ENCODE results near the gene LYPLA2. TPM values are rescaled to one million over a fixed set of nuclear protein-coding genes. Genes with fewer than 3 reads are reported as not detected.

Gene LYPLA2
- total and polyA plus RNA-seq, 2 of the 8 experiments (the other 6 are each of a cell fraction or from before 2014, with no cell fraction given): 138 to 211 TPM

- H3K4me1 ChIP-seq (replicated peaks in 1 of 4; ENCODE audit: control insufficient read depth in 3 of 4, insufficient read depth in 4 of 4, low read length in 3 of 4): peaks cover 0 to 1% (median 0%) of the 10 kb centered on the region in 4 experiments; a peak in 2 of 7 replicates
- no peaks in the 10 kb centered on the region for H3K79me2 ChIP-seq (ENCODE audit: control insufficient read depth in 1 of 2, insufficient read depth in 2 of 2, low read length in 2 of 2)
- no peak overlapping the region for H2BK20ac ChIP-seq (ENCODE audit: low read length)
- DNase-seq (ENCODE audit: low read depth in 1 of 2, low spot score in 2 of 2): no peak
- no peak overlapping the region for H2BK120ac ChIP-seq (replicated peaks; ENCODE audit: low read depth, low read length)
- CTCF ChIA-PET (ENCODE audit: partially characterized antibody): interaction anchor here (0.7 to 6.2 kb wide), 7 partner anchors 7 to 124 kb away, joined by 3 to 66 read pairs (median 4); partner anchors contain the start of genes GALE and HMGCL
- TF ChIP-seq RNF2 (IDR thresholded peaks at IDR 0.05; ENCODE audit: borderline replicate concordance, low read depth, low read length, missing control alignments, poor library complexity, severe bottlenecking) (no peak), TAF7 (optimal IDR thresholded peaks at IDR 0.05; ENCODE audit: borderline replicate concordance, low read depth, low read length) (no peak), BCL11A (IDR thresholded peaks at IDR 0.05; ENCODE audit: low read depth in 2 of 2, low read length in 2 of 2) (no peak), BRCA1 (IDR thresholded peaks at IDR 0.05; ENCODE audit: low read depth, low read length) (no peak), SP1 (IDR thresholded peaks at IDR 0.05; ENCODE audit: low read depth, low read length) (no peak), RXRA (IDR thresholded peaks at IDR 0.05; ENCODE audit: insufficient read depth, low read depth, low read length) (no peak)
- H4K91ac ChIP-seq (replicated peaks; ENCODE audit: insufficient read length, low read length): no peak overlapping the region
- WGBS, 2 experiments (ENCODE audit: extremely low coverage in 1 of 2, insufficient coverage in 1 of 2, insufficient read length in 1 of 2, insufficient replicate concordance in 2 of 2, low coverage in 1 of 2, low lambda C conversion rate in 2 of 2, missing lambda C conversion rate in 1 of 2): 93% methylated on average over 3 of the region's 3 CpGs; no CpG with 5 or more reads in 1 of the 2 experiments
- no peak overlapping the region for H3K18ac ChIP-seq (ENCODE audit: extremely low read depth, low read length)
- no peak overlapping the region for H2BK5ac ChIP-seq (ENCODE audit: low read depth, low read length)
- H2BK15ac ChIP-seq (ENCODE audit: low read length): no peak overlapping the region
- no peak overlapping the region for H2AK5ac ChIP-seq (ENCODE audit: low read depth, low read length)
- no peak overlapping the region for H2AFZ ChIP-seq (ENCODE audit: low read length)
- POLR2A ChIA-PET (ENCODE audit: partially characterized antibody): interaction anchor here (0.9 to 3.4 kb wide), 5 partner anchors 8 to 153 kb away, joined by 3 to 22 read pairs (median 5); partner anchors contain the start of genes LYPLA2 and PNRC2
- no peak overlapping the region for H3K4ac ChIP-seq (replicated peaks; ENCODE audit: insufficient read length, low read depth, low read length)
- H3K4me2 ChIP-seq (ENCODE audit: insufficient read depth in 1 of 2, low read depth in 2 of 2, low read length in 2 of 2): no peak overlapping the region
- no peak overlapping the region for H2BK12ac ChIP-seq (ENCODE audit: low read depth, low read length)
- H3K36me3 ChIP-seq (ENCODE audit: control insufficient read depth in 2 of 4, insufficient read depth in 4 of 4, low read length in 3 of 4): no peaks in the 10 kb centered on the region; a peak in 1 of 8 replicates
- H3K9me3 ChIP-seq (ENCODE audit: insufficient read depth in 2 of 2, low read depth in 1 of 2, low read length in 1 of 2): no peaks in the 10 kb centered on the region
- no peak overlapping the region for H3K23ac ChIP-seq (ENCODE audit: insufficient read length)
- peaks cover 0 to 2% of the 10 kb centered on the region in 2 experiments for H4K20me1 ChIP-seq (replicated peaks in 1 of 2; ENCODE audit: control insufficient read depth in 1 of 2, insufficient read depth in 2 of 2, low read length in 2 of 2)
- no peak overlapping the region for H3K27ac ChIP-seq (ENCODE audit: low read depth, low read length)
- H4K8ac ChIP-seq (ENCODE audit: extremely low read depth, insufficient read depth, low read length): no peak overlapping the region
- H3K27me3 ChIP-seq (replicated peaks in 1 of 4; ENCODE audit: control insufficient read depth in 3 of 4, extremely low read depth in 1 of 4, insufficient read depth in 3 of 4, low read length in 3 of 4): no peaks in the 10 kb centered on the region
- FAIRE-seq: no peak
- H4K5ac ChIP-seq (ENCODE audit: insufficient read length, low read depth, low read length): no peak overlapping the region
- no peaks in the 10 kb centered on the region for H3K23me2 ChIP-seq (ENCODE audit: low read depth, low read length)
- H3K4me3 ChIP-seq (ENCODE audit: extremely low read depth in 1 of 4, insufficient read depth in 2 of 4, low read depth in 3 of 4, low read length in 4 of 4): no peak overlapping the region
- no peak overlapping the region for H3K9ac ChIP-seq (replicated peaks in 1 of 4; ENCODE audit: extremely low read depth in 1 of 4, low read depth in 3 of 4, low read length in 3 of 4)
- no peaks in the 10 kb centered on the region for H3K79me1 ChIP-seq (ENCODE audit: low read depth, low read length)
- H3K56ac ChIP-seq (replicated peaks; ENCODE audit: insufficient read length, low read depth, low read length): no peak overlapping the region
- H3K14ac ChIP-seq (ENCODE audit: insufficient read length): no peak overlapping the region
These were observed 16.5 kb downstream of the LYPLA2 start for GRCh38 chr1:23807453-23807852.

Measured in H1 (cell line).